GM12873 (cell line): Measurements from ENCODE around the gene SUN5.

Source experiments
- CTCF ChIP-seq: IDR thresholded peaks from 2 replicates; pipeline ENCODE4 v1.5.1; 2012; ENCODE audit warnings: low read depth, mild to moderate bottlenecking, moderate library complexity, low read length, control low read depth; ENCODE audit not compliant: insufficient read depth; ENCODE audit errors: missing control alignments

SUN5 gene

GRCh38 chr20:32967961-32968457 lies 36.2 kb downstream of the SUN5 start:
- no peak for TF ChIP-seq CTCF

- no peak for TF ChIP-seq CTCF
Observed at GRCh38 chr20:32966881-32967781, 37.1 kb downstream of the SUN5 start.

- no peak for TF ChIP-seq CTCF
Observed at GRCh38 chr20:32966382-32966781, 37.9 kb downstream of the SUN5 start.

- TF ChIP-seq CTCF: no peak
Observed at GRCh38 chr20:32965581-32966373, 38.5 kb downstream of the SUN5 start.

GRCh38 chr20:32965115-32965514 lies 39.1 kb downstream of the SUN5 start:
- no peak for TF ChIP-seq CTCF

GRCh38 chr20:32964575-32964974 lies 39.7 kb downstream of the SUN5 start:
- TF ChIP-seq CTCF: no peak

- no peak for TF ChIP-seq CTCF
Observed at GRCh38 chr20:32963176-32963575, 41.1 kb downstream of the SUN5 start.
